ENCODE results near the gene ZNF670.

ZNF670 gene

DNA sequence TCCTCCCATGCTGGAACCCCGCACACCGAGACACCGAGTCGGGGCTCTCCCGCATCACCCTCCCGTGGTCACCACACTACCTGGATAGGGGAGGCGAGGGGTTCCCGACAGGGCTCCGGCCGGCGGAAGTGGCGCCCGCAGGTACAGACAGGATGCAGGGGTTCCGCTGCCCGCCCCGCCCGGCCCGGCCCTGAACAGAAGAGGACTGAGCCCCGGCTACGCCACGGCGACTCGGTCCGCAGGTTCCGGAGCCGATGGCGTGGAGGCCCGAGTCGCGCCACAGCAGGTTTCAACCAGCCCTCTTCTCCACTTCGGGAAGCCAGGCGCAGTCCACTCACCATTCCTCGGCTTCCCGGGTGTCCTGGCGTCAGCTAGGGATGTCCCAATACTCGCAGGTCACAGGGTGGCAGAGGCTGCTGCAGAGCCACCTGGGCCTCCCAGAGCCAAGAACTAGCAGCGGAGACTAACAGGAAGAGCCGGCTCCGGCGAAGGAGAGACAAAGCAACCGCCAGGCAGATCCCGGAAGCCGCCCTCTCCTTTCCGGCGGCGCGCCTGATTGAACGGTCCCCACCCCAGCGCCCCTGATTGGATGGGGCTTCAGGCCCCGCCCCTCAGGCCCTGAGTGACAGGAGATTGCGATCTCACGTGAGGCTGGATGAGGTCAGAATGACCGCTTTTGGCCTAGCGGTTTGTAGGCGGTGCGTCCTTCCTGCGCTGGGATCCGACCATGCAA lies 25.4 kb upstream of the ZNF670 start, which contains the start of gene ZNF669:
Gene ZNF669 (minus strand): TSS at position 498 of the 733 bp plus-strand sequence. CDS start 157 bp downstream, at position 341.
- peak; percentile 12 for DNase-seq (ENCODE audit: low read depth)

DNA sequence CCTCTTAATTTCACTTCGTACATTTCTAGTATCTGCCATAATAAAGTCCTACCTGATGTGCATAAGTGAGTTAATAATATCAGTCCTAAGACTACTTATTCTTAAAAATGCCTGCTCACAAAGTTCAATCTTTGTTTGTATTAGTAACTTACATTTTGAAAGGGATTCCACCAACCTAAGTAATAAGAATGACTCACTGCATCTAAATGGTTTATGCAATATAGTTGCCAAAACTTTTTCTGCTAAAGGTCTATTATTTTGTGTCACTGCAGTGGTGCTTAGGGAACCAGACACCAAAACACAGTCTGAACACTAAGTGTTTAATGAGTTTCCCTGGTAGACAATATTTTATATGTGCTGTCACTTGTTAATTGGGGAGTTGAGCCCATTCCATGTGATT lies 23.8 kb upstream of the ZNF670 start:
- DNase-seq (ENCODE audit: low read depth), result no peak

DNA sequence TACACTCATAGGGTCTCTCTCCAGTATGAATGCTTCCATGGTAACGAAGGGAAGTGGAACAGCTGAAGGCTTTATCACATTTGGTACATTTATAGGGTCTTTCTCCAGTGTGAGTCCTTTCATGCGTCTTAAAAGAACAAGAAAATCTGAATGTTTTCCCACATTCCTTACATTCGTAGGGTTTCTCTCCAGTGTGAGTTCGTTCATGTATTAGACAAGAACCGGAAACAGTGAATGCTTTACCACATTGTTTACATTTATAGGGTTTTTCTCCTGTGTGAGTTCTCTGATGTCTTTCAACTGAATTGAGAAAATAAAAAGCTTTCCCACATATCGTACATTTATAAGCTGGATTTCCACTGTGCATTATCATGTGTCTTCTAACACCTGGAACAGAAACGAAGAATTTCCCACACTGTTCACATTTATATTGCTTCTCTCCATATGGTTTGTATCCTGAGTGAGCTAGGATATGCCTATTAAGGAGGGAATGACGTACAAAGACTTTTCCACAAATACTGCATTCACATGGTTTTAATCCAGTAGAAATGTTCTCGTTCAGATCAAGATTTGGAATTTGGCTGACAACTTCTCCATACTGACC lies 22.2 kb upstream of the ZNF670 start:
- no peak for DNase-seq (ENCODE audit: low read depth)

DNA sequence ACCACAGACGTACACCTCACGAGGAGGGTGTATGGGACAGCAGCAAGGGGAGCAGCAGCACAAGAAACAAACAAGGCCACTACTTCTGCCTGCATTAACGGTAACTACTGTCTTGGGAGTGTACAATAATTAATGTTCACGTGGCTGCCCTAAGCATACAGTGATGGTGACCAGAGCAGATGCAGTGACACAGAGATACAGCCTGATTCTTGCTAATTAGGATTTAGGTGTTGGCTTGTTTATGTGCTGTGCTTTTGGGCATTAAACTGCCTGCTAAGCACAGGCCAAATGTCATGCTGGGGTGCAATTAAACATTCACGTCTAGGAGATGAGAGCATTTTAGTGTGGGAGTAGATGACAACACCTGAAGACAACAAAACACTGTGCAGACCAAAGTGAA lies 18.3 kb upstream of the ZNF670 start:
- DNase-seq (ENCODE audit: low read depth), result no peak

DNA sequence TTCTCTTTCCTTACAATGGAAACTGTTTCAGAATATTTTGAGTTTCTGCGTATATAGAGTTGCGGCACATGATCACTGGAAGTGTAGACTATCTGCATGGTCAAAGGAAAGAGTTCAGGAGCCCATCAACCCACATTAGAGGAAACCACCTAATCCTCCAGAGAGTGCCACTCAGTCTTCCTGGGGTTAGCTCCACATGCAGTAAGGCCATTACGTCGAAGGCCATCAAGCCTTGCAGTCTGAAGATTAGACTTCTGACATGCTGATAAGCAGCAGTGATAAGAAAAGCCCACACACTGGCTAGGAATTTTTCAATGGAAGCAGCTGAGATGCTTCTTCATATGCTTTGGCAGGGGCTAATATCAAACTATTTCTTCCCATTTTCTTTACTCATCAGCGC lies 17.9 kb upstream of the ZNF670 start:
- no peak for DNase-seq (ENCODE audit: low read depth)

DNA sequence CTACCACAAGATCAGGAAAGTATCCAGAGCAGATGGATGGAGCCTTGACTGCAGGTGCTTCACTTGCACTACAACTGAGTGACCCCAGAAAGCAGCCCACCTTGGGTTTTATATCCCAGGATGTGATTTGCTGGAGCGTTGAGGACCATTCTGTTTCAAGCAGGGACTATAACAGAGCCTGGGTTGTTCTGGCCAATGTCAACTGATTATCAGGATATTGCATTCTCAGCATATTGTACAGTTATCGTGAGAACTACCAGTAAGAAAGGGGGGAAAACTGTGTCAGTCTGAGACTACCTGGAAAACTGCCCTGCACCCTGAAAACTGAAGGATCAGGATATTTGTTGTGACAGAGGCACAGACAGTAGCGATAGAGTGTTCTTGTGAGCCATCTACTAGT lies 17.5 kb upstream of the ZNF670 start:
- no peak for DNase-seq (ENCODE audit: low read depth)

DNA sequence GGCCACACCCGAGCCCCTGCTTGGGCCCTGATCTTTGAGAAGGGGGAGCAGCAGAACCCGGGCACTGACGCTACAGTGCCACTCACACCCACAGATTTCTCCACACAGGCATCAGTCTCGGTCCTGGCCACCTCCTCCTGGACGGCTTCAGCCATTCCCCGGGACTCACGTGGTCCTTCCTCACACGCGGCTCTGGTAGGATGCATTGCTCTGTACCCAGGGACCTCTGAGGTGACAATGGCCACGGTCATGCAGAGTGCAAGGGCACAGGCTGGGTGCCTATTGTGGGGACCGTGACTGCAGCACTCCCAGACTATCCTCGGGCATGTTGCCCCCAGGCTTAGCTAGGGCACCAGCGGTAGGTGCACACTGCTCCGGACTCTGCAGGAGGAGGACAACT lies 11.8 kb upstream of the ZNF670 start:
- no peak for DNase-seq (ENCODE audit: low read depth)

DNA sequence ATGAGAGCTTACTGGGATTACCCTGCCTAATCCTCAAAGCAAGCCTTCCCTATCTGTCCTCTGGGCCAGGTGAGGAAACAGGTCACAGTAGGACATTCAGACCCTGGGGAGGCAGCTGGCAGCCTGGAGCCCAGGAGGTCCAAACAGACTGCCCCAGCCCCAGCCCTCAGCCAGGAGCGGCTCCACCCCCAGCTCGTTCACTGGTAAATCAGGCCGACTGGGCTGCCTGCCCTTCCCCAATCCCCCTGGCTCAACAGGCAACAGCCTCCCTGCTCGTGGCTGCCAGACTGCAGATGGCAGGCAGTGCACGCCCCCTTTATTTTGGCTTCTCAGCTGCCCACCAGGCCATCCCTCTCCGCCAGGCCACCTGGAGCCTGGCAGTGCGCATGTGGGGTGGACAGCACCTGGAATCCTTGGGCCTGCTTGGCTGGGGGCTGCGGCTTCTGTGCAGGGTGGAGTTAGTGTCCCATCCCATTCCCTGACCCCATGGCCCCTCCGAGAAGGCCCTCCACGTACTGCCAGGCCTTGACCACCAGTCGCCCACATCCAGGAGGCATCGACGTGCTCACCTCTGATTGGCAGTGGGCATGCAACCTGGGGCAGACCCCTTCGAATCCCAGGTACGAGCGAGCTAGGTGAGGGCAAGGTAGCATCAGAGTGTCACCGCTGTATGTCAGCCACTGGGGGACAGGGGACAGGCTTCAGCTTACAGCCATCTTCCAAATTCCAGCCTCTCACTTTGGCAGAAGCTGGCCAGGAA lies 11.2 kb upstream of the ZNF670 start:
- DNase-seq (ENCODE audit: low read depth), result no peak

DNA sequence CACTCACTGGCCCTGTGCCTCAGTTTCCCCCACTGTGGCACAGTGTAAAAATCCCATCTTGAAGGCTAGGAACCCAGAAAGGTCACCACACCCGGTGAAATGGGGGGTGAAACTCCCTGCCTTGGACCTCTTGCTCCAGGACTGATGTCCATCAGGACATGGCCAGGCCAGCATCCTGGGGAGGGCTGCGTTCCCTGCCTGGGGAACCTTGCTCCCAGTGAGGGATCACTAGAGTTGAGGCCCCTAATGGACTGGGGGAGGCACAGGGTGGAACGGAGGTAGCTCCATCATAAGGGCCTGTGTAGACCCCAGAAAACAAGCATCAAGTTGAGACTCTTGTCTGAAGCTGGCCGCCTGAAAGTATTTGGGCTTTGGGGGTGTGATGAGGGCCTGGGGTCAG lies 10.4 kb upstream of the ZNF670 start:
- no peak for DNase-seq (ENCODE audit: low read depth)

DNA sequence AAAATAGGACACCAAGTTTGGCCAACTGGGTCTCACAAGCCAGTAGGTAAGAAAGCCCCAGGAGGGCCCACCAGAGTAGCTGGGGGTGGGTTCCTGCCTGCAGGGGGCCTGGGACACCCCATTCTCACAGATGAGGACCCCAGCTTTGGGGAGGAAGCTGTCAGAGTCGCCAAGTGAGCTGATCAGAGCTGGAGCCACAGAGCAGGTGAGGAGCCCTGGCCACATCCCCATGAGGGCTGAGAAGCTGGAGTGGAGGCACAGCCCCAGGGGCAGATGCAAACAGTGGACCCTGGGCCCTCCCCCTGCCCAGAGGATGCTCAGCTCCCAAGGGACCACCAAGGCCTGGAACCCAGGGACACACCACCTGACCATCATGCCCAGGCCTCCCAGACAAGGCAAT lies 8.6 kb upstream of the ZNF670 start:
- no peak for DNase-seq (ENCODE audit: low read depth)

DNA sequence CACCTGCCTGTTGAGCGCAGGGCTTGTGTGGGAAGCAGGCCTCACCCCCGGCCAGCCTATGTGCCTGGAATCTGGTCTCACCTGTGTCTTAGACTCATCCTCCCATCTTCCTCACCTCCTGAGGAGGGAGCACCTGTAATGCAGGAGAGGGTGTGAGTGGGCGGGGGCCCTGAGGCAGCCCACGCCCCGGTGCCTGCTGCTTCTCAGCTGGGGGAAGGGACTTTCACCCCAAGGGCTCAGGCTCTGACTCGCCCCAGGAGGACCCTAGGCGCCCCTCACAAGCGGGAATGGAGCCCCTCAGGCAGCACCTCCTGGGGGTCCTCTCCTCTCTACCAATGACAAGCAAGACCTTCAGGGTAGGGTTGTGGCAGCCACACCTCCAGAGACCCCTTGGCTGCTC lies 6.7 kb upstream of the ZNF670 start:
- DNase-seq (ENCODE audit: low read depth), result no peak

DNA sequence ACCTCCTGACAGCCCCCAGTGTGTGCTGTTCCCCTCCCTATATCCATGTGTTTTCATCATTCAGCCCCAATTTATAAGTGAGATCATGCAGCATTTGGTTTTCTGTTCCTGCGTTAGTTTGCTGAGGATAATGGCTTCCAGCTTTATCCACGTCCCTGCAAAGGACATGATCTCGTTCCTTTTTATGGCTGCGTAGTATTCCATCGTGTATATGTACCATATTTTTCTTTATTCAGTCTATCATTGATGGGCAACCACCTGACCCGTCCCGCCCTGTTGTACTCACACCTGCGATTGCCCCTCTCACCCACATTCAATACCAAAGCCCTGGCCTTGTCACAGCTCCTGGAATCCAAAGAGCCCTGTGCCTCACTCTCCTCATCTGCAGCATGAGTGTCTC lies 6.2 kb upstream of the ZNF670 start:
- no peak for DNase-seq (ENCODE audit: low read depth)

DNA sequence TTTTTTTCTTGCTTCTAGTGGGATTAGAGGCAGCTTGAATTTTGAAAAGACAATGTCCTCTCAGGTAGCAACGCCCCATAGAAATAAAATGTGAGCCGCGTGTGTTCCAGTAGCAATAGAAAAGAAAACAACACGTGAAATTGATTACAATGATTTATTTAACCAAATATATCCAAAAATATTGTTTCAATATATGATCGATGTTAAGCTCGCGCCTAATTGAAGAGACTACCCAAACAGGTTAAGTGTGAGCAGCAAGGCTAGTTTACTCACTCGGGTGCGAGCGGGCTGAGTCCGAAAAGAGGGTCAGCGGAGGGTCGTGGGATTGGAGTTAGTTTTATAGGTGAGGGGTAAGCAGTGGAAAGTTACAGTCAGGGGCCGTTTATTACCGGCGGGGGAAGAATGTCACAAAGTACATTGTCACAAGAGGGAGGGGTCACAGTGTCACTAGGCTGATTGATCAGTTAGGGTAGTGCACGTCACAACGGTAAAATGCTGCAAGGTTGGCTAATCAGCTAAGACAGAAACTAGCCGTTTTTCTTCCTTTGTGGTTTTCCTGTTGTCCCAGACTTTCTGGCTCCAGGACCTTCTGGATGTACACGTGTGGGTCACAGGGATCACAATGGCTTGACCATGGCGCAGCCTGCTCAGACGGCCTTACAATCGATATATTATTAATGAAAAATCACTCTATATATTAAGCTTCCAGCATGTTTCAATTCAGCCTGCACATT lies 697 bp upstream of the ZNF670 start:
- no peak for DNase-seq (ENCODE audit: low read depth)

DNA sequence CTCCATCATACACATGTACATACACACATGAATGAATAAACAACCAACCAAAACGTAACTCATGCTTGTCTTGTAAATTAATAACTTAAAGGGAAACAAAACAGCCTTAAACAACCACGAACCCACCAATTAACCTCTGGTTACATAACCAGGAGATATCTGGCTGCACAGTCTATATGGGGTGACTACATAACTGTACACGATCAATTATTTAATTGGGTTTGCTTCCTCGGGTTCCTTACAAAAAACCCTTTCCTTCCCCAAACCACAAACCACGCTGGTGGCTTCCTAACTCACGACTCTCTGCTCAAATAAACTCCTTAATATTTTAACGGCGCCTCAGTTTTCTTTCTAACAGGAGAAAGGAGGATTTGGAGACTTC lies 744 bp downstream of the ZNF670 start:
- no peak for DNase-seq (ENCODE audit: low read depth)

DNA sequence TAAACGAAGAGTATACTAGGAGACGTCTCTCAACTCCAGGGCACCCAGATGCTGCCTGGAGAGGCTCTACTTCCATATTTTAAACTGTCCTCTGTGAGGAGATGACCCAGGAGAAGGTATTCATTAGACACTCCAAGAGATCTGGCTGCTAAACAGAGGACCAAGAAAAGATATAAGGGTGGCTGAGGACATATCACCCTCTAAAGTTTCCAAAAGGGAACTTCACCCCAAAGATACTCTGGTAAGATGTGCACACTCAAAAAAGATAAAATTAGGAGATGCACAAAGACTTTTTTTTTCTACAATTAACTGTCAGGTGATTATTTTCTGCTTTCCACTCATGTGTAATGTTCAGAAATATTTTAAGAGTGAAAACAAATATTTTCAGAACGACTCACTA lies 1.4 kb downstream of the ZNF670 start:
- DNase-seq (ENCODE audit: low read depth), result no peak

DNA sequence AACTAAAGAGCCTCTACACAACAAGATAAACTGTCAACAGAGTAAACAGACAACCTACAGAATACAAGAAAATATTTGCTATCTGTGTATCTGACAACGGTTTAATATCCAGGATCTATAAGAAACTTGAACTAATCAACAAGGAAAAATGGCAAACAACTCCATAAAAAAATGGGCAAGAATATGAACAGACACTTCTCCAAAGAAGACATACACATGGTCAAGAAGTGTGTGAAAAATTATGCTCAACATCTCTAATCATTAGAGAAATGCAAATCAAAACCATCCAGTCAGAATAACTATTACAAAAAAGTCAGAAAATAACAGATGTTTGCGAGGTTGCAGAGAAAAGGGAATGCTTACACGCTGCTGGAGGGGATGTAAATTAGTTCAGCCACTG lies 8.0 kb downstream of the ZNF670 start:
- no peak for DNase-seq (ENCODE audit: low read depth)

DNA sequence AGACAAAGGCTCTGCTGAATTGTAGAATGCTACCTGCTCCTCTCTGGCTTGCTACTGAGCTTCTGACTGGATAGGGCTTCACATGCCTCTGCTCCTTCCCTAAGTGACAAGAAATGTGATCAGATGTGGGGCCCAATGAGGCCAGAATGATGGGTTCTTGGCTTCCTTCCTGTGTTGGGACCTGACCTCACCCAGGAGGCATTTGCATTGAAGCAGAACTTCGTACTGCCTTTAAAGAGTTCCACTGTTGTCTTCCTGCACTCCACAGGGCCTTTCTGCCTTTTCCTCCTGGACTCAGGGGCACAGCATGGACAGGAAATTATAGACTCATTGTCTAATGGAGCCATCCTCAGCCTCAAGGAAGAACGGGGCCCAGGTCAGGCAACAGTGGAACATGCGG lies 14.3 kb downstream of the ZNF670 start:
- no peak for DNase-seq (ENCODE audit: low read depth)

DNA sequence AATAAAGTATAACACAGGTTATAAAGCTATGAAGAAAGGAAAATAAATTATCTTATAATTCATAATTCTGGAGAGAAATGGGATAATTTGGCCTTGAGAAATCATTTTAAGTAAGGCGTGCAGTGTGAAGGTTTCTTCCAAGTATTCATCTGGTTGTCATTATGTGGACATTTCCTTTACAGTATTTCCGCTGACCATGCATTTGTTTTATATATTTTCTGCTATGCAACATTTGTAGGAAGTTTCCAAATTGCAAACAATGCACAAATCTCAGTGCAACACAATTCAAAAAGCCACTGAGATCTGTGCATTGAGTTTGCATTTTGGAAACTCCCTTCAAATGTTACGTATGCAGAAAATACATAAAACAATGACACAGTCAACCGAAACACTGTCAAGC lies 17.8 kb downstream of the ZNF670 start:
- DNase-seq (ENCODE audit: low read depth), result no peak

DNA sequence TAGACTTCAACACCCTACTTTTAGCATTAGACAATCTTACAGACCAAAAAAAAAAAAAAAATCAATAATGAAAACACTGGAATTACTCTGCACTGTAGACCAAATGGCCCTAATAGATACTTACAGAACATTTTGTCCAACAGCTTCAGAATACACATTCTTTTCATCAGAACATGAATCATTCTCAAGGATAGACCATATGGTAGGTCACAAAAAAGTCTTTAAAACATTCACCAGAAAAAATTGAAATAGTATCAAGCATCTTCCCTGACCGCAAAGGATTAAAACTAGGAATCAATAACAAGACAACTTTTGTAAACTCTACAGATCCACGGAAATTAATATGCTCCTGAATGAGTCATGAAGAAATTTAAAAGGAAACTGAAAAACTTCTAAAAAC lies 22.5 kb downstream of the ZNF670 start:
- no peak for DNase-seq (ENCODE audit: low read depth)

DNA sequence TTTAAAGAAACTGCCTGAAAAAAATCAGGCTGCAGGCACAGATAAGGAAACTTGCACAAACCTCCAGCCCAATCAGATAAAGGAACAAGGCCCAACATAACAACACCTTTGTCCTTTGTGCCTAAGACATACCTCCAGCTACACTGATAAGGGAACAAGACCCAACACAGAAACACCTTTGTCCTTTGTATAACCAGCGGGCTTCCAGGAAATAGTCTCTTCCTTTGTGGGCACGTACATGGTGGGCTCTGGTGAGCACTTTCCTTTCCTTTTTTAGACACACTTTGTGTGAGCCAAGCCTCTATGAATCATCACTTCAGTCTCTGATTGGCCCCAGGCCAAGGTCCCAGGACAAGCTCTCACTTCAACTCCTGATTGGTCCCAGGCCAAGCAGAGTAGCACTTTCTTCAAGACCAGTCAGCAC lies 23.6 kb downstream of the ZNF670 start:
- no peak for DNase-seq (ENCODE audit: low read depth)

DNA sequence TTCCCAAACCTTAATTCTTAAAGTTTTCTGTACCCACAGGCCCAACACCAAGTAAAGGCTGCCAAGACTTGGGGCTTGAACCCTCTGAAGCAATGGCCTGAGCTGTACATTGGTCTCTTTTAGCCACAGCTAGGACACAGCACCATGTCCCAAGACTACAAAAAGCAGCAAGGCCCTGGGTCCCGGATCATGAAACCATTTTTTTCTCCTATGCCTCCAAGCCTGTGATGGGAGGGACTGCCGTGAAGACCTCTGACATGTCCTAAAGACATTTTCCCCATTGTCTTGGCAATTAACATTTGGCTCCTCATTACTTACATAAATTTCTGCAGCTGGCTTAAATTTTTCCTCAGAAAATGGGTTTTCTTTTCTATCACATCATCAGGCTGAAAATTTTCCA lies 30.9 kb downstream of the ZNF670 start:
- DNase-seq (ENCODE audit: low read depth), result no peak

DNA sequence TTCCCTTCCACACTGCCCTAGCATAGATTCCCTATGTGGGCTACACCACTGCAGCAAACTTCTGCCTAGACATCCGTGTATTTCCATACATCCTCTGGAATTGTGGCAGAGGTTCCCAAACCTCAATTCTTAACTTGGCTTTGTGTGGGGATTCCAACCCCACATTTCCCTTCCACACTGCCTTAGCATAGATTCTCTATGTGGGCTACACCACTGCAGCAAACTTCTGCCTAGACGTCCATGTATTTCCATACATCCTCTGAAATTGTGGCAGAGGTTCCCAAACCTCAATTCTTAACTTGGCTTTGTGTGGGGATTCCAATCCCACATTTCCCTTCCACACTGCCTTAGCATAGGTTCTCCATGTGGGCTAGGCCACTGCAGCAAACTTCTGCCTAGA lies 31.4 kb downstream of the ZNF670 start:
- DNase-seq (ENCODE audit: low read depth), result no peak

DNA sequence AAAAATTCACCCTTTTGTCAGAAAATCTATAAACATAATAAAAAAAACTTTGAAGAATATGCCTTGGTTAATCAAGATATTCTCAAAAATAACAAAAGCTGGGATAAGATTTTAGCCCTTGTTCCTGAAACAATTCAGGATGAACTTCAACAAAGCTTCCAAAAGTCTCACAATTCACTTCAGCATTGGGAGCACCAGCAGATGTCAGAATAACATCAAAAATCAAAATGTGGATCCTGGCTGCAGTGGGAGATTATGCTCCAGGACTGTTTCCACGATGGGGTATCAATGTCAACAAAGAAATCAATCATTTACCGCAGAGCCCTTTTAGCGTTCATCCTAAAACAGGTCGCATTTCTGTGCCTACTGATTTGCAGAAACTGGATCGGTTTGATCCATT lies 35.2 kb downstream of the ZNF670 start:
- no peak for DNase-seq (ENCODE audit: low read depth)
